DND-41 (cell line): ENCODE results near the gene STK11IP.

Source experiments
- CTCF ChIP-seq: IDR thresholded peaks from 2 replicates; pipeline ENCODE4 v1.5.1; 2012; ENCODE audit warnings: borderline replicate concordance, low read length, moderate library complexity, mild to moderate bottlenecking; ENCODE audit not compliant: poor library complexity, severe bottlenecking; ENCODE audit errors: extremely low read depth
- EZH2 ChIP-seq: IDR thresholded peaks from 3 replicates; pipeline ENCODE4 v1.6.1; 2012; ENCODE audit warnings: borderline replicate concordance, low read depth, mild to moderate bottlenecking, moderate library complexity, low read length, inconsistent platforms; ENCODE audit not compliant: severe bottlenecking

- TF ChIP-seq CTCF (no peak), EZH2 (no peak)
Observed at GRCh38 chr2:219571311-219572236, 26.1 kb upstream of the STK11IP start, which contains the start of gene OBSL1.
